Measurements from ENCODE around the gene CDKAL1.

DNA sequence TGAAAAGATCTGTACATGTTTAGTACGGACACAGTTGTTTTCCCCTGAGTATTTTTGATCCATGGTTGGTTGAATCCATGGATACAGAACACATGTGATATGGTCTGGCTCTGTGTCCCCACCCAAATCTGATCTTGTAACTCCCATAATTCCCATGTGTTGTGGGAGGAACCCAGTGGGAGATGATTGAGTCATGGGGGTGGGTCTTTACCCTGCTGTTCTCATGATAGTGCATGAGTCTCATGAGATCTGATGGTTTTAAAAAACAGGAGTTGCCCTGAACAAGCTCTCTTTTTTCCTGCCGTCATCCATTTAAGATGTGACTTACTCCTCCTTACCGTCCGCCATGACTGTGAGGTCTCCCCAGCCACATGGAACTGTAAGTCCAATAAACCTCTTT, 139.2 kb downstream of the CDKAL1 start:
- TF ChIP-seq, protein P1, sequence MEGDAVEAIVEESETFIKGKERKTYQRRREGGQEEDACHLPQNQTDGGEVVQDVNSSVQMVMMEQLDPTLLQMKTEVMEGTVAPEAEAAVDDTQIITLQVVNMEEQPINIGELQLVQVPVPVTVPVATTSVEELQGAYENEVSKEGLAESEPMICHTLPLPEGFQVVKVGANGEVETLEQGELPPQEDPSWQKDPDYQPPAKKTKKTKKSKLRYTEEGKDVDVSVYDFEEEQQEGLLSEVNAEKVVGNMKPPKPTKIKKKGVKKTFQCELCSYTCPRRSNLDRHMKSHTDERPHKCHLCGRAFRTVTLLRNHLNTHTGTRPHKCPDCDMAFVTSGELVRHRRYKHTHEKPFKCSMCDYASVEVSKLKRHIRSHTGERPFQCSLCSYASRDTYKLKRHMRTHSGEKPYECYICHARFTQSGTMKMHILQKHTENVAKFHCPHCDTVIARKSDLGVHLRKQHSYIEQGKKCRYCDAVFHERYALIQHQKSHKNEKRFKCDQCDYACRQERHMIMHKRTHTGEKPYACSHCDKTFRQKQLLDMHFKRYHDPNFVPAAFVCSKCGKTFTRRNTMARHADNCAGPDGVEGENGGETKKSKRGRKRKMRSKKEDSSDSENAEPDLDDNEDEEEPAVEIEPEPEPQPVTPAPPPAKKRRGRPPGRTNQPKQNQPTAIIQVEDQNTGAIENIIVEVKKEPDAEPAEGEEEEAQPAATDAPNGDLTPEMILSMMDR (IDR thresholded peaks at IDR 0.05; ENCODE audit: borderline replicate concordance, extremely low read depth, low read length, poor library complexity, severe bottlenecking): no peak
- no peak for TF ChIP-seq EZH2 (IDR thresholded peaks at IDR 0.05; ENCODE audit: borderline replicate concordance, low read depth, low read length, severe bottlenecking)

Data from DND-41 (cell line).